Ovary (tissue), 3 donors: Measurements from ENCODE around the gene CFAP20.

Experiments used
- EP300 ChIP-seq: sonication (generic); formaldehyde crosslinking; IDR thresholded peaks from one replicate; pipeline ENCODE4 v1.6.1; 2017; ENCODE audit warnings: antibody characterized with exemption
- POLR2A ChIP-seq: fragments of 450-650 bp; IDR thresholded peaks from one replicate; pipeline ENCODE4 v1.6.1; 2017; ENCODE audit warnings: antibody characterized with exemption, mild to moderate bottlenecking, moderate library complexity
- TF ChIP-seq, protein P1 (sequence below), 3 donors: fragments of 450-650 bp in 2 of 3; fragments of 200-600 bp in 1 of 3; IDR thresholded peaks; one replicate each; pipeline versions ENCODE4 v1.5.1 to v1.8.0; 2016 to 2022; ENCODE audit warnings: antibody characterized with exemption in 3 of 3, mild to moderate bottlenecking in 1 of 3
- donor health status: DM: no; HTN: no; CAD: no.

DNA sequence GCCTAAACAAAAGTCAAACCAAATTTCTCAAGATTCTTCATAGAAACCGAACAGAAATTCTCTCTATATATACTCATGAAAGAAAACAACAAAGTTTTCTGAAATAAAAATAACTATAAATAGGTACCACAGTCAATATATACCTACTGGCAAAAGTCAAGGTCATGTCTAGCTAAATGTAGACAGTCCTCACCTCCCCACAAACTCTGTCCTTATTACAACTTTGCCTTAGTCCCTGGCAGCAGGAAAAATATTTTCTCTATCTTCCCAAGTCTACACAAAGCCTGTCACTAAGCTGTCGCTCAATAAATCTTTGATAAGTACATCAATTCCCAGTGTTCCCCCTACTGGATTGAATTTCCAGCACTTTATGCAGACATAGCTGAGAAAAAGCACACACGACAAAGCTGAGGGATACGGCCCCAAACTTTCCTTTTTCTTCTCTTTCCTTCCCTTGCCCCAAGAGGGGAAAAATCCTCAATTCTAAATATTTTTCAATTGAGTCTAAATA, 2.7 kb downstream of the CFAP20 start:
- TF ChIP-seq, protein P1, sequence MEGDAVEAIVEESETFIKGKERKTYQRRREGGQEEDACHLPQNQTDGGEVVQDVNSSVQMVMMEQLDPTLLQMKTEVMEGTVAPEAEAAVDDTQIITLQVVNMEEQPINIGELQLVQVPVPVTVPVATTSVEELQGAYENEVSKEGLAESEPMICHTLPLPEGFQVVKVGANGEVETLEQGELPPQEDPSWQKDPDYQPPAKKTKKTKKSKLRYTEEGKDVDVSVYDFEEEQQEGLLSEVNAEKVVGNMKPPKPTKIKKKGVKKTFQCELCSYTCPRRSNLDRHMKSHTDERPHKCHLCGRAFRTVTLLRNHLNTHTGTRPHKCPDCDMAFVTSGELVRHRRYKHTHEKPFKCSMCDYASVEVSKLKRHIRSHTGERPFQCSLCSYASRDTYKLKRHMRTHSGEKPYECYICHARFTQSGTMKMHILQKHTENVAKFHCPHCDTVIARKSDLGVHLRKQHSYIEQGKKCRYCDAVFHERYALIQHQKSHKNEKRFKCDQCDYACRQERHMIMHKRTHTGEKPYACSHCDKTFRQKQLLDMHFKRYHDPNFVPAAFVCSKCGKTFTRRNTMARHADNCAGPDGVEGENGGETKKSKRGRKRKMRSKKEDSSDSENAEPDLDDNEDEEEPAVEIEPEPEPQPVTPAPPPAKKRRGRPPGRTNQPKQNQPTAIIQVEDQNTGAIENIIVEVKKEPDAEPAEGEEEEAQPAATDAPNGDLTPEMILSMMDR (IDR thresholded peaks at IDR 0.05), result no peak
- TF ChIP-seq EP300 (no peak), POLR2A (no peak)
